ENCODE measurements around the gene SLC33A1.

Gene SLC33A1

GRCh38 chr3:155807823-155808222 lies 46.4 kb downstream of the SLC33A1 start:
- no peak for TF ChIP-seq FOXP2 (optimal IDR thresholded peaks at IDR 0.05; ENCODE audit: borderline replicate concordance, extremely low read depth, extremely low read length, insufficient read depth)

DNA sequence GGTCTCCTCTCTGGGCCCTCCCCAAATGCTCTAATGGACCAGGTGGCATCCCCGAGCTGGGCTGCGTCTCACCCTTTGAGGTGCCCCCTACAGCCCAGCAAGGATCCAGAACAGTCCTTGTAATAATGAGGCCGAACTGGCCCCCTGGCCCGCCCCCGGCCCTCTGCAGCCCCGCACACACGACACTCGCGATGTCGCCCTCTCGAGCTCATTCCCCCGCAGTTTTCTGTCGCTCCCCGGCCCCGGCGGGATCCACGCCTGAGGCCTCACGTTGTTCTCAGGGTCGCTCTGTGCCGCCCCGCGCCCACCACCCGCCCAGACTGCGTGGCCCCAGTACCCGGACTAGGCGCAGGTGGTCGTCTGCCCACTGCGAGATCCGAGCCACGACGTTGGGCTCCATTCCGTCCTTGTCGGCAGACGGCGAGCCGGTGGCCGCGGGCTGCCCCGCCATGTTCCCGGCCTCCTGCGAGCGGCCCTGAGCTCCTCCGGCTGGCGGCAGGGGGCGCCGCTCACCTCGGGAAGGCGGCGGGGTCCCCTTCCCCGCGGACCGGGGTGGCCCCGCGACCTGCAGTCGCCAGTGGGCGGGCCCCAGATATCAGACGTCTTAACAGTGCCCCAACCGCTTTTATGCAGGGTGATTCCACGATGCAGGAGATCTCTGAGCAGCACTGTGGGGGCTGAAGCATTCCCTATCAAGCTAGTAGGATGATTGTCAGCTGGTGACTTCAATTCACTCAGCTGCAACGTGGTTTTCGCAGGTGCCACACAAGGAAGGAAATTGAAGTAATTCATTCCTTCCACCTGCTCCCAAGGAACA lies 48.2 kb downstream of the SLC33A1 start, which contains the start of gene C3orf33:
Gene C3orf33 (minus strand): TSS at position 477 of the 817 bp plus-strand sequence. CDS start 26 bp downstream, at position 451.
- TF ChIP-seq TAF1 (IDR thresholded peaks at IDR 0.05; ENCODE audit: borderline replicate concordance, insufficient read depth, low read length): no peak

DNA sequence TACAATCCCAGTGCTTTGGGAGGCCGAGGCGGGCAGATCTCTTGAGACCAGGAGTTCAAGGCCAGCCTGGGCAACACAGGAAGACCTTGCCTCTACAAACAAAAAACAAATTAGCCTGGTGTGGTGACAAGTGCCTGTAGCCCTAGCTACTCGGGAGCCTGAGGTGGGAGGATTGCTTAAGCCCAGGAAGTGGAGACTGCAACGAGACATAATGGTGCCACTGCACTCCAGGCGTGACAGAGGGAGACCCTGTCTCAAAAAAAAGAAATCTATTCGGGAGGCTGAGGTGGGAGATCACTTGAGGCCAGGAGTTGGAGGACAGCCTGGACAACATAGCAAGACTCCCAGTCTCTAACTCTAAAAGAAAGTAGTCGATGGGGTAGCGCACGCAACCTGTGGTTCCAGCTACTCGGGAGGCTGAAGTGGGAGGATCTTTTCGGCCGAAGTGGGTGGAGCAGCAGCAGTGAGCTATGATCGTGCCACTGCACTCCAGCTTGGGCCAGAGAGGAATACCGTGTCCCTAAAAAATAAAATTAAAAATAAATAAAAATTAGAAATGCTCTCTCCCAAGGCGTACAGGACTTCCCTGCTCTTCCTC lies 48.9 kb downstream of the SLC33A1 start:
- TF ChIP-seq POLR2AphosphoS5 (IDR thresholded peaks at IDR 0.05; ENCODE audit: low read depth, low read length) (no peak), SIN3A (IDR thresholded peaks at IDR 0.05; ENCODE audit: borderline replicate concordance, insufficient read depth, low read length) (no peak)
- TF ChIP-seq, protein P1, sequence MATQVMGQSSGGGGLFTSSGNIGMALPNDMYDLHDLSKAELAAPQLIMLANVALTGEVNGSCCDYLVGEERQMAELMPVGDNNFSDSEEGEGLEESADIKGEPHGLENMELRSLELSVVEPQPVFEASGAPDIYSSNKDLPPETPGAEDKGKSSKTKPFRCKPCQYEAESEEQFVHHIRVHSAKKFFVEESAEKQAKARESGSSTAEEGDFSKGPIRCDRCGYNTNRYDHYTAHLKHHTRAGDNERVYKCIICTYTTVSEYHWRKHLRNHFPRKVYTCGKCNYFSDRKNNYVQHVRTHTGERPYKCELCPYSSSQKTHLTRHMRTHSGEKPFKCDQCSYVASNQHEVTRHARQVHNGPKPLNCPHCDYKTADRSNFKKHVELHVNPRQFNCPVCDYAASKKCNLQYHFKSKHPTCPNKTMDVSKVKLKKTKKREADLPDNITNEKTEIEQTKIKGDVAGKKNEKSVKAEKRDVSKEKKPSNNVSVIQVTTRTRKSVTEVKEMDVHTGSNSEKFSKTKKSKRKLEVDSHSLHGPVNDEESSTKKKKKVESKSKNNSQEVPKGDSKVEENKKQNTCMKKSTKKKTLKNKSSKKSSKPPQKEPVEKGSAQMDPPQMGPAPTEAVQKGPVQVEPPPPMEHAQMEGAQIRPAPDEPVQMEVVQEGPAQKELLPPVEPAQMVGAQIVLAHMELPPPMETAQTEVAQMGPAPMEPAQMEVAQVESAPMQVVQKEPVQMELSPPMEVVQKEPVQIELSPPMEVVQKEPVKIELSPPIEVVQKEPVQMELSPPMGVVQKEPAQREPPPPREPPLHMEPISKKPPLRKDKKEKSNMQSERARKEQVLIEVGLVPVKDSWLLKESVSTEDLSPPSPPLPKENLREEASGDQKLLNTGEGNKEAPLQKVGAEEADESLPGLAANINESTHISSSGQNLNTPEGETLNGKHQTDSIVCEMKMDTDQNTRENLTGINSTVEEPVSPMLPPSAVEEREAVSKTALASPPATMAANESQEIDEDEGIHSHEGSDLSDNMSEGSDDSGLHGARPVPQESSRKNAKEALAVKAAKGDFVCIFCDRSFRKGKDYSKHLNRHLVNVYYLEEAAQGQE (IDR thresholded peaks at IDR 0.05; ENCODE audit: insufficient read depth in 1 of 2, low read depth in 2 of 2, low read length in 2 of 2): no peak

- no peak for TF ChIP-seq SIN3A (IDR thresholded peaks at IDR 0.05; ENCODE audit: borderline replicate concordance, insufficient read depth, low read length)
- TF ChIP-seq, protein P1 (IDR thresholded peaks at IDR 0.05; ENCODE audit: insufficient read depth in 1 of 2, low read depth in 2 of 2, low read length in 2 of 2): no peak
- TF ChIP-seq POLR2AphosphoS5 (IDR thresholded peaks at IDR 0.05; ENCODE audit: low read depth, low read length): no peak
- TF ChIP-seq FOXP2 (optimal IDR thresholded peaks at IDR 0.05; ENCODE audit: borderline replicate concordance, extremely low read depth, extremely low read length, insufficient read depth): no peak
- TF ChIP-seq TAF1 (IDR thresholded peaks at IDR 0.05; ENCODE audit: borderline replicate concordance, insufficient read depth, low read length): no peak
Measured at GRCh38 chr3:155804323-155804722, 49.9 kb downstream of the SLC33A1 start.

DNA sequence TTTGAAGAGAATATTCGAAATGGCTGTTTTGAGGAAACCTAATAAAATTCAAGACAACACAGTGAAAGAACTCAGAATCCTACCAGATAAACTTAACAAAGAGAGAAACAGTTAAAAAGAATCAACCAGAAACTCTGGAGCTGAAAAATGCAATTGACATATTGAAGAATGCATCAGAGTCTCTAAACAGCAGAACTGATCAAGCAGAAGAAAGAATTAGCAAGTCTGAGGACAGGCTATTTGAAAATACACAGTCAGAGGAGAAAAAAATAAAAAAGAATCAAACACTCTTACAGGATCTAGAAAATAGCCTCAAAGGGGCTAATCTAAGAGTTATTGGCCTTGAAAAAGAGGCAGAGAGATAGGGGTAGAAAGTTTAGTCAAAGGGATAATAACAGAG lies 61.7 kb downstream of the SLC33A1 start:
- TF ChIP-seq SIN3A (IDR thresholded peaks at IDR 0.05; ENCODE audit: borderline replicate concordance, insufficient read depth, low read length) (no peak), TAF1 (IDR thresholded peaks at IDR 0.05; ENCODE audit: borderline replicate concordance, insufficient read depth, low read length) (no peak), FOXP2 (optimal IDR thresholded peaks at IDR 0.05; ENCODE audit: borderline replicate concordance, extremely low read depth, extremely low read length, insufficient read depth) (no peak), POLR2AphosphoS5 (IDR thresholded peaks at IDR 0.05; ENCODE audit: low read depth, low read length) (no peak)
- TF ChIP-seq, protein P1 (IDR thresholded peaks at IDR 0.05; ENCODE audit: insufficient read depth in 1 of 2, low read depth in 2 of 2, low read length in 2 of 2): no peak

GRCh38 chr3:155791190-155791589 lies 63.0 kb downstream of the SLC33A1 start:
- no peak for TF ChIP-seq SIN3A (IDR thresholded peaks at IDR 0.05; ENCODE audit: borderline replicate concordance, insufficient read depth, low read length)
- TF ChIP-seq FOXP2 (optimal IDR thresholded peaks at IDR 0.05; ENCODE audit: borderline replicate concordance, extremely low read depth, extremely low read length, insufficient read depth): no peak
- no peak for TF ChIP-seq POLR2AphosphoS5 (IDR thresholded peaks at IDR 0.05; ENCODE audit: low read depth, low read length)
- TF ChIP-seq, protein P1 (IDR thresholded peaks at IDR 0.05; ENCODE audit: insufficient read depth in 1 of 2, low read depth in 2 of 2, low read length in 2 of 2): no peak
- no peak for TF ChIP-seq TAF1 (IDR thresholded peaks at IDR 0.05; ENCODE audit: borderline replicate concordance, insufficient read depth, low read length)
